Measurements from ENCODE around the gene EXOG. TPM values are rescaled to one million over a fixed set of nuclear protein-coding genes. Genes with fewer than 3 reads are reported as not detected.

Gene EXOG
- polyA plus RNA-seq, 1 experiment, result 19.3 TPM

GRCh38 chr3:38465588-38466154, 30.5 kb upstream of the EXOG start:
- Histone ChIP-seq H3K27me3 (ENCODE audit: control insufficient read depth, insufficient read depth, low read length) (no peaks in the 10 kb centered on the region), H3K4me3 (ENCODE audit: low read depth, low read length) (no peak overlapping the region), H3K9me3 (ENCODE audit: control insufficient read depth, insufficient read depth, low read length) (no peaks in the 10 kb centered on the region), H3K27ac (ENCODE audit: low read depth, low read length) (no peak overlapping the region)
- ChIA-PET POLR2A (no interaction called here), CTCF (interaction anchor here (0.7 to 1.7 kb wide), 4 partner anchors 10 to 119 kb away, joined by 4 to 10 read pairs (median 6); partner anchors contain the start of genes EXOG and XYLB)
- TF ChIP-seq CTCF (IDR thresholded peaks at IDR 0.05; ENCODE audit: low read depth, low read length), result no peak
- no peak for DNase-seq (ENCODE audit: low read depth, low spot score)

- H3K27me3 ChIP-seq (ENCODE audit: control insufficient read depth, insufficient read depth, low read length), result no peaks in the 10 kb centered on the region
- ChIA-PET CTCF (interaction anchor here (1.5 kb wide), 2 partner anchors 12 to 122 kb away, joined by 5 to 6 read pairs; partner anchors contain the start of gene XYLB), POLR2A (no interaction called here)
- no peak overlapping the region for H3K4me3 ChIP-seq (ENCODE audit: low read depth, low read length)
- no peak for TF ChIP-seq CTCF (IDR thresholded peaks at IDR 0.05; ENCODE audit: low read depth, low read length)
- no peaks in the 10 kb centered on the region for H3K9me3 ChIP-seq (ENCODE audit: control insufficient read depth, insufficient read depth, low read length)
- no peak overlapping the region for H3K27ac ChIP-seq (ENCODE audit: low read depth, low read length)
- no peak for DNase-seq (ENCODE audit: low read depth, low spot score)
Observed at GRCh38 chr3:38468765-38469164, 27.4 kb upstream of the EXOG start.

- ChIA-PET POLR2A (no interaction called here), CTCF (interaction anchor here (0.6 to 1.5 kb wide), 3 partner anchors 51 to 336 kb away, joined by 3 to 6 read pairs (median 3); partner anchors contain the start of gene XYLB)
- Histone ChIP-seq H3K27ac (ENCODE audit: low read depth, low read length) (no peak overlapping the region), H3K27me3 (ENCODE audit: control insufficient read depth, insufficient read depth, low read length) (no peaks in the 10 kb centered on the region), H3K9me3 (ENCODE audit: control insufficient read depth, insufficient read depth, low read length) (no peaks in the 10 kb centered on the region), H3K4me3 (ENCODE audit: low read depth, low read length) (no peak overlapping the region)
- DNase-seq (ENCODE audit: low read depth, low spot score), result no peak
- no peak for TF ChIP-seq CTCF (IDR thresholded peaks at IDR 0.05; ENCODE audit: low read depth, low read length)
Observed at GRCh38 chr3:38469852-38470251, 26.3 kb upstream of the EXOG start.

GRCh38 chr3:38471260-38471857, 24.8 kb upstream of the EXOG start:
- ChIA-PET POLR2A (no interaction called here), CTCF (interaction anchor here (1.8 kb wide), 1 partner anchor 9 kb away, joined by 12 read pairs; no protein-coding TSS in a partner anchor)
- DNase-seq (ENCODE audit: low read depth, low spot score), result no peak
- Histone ChIP-seq H3K4me3 (ENCODE audit: low read depth, low read length) (no peak overlapping the region), H3K27ac (ENCODE audit: low read depth, low read length) (no peak overlapping the region), H3K27me3 (ENCODE audit: control insufficient read depth, insufficient read depth, low read length) (no peaks in the 10 kb centered on the region), H3K9me3 (ENCODE audit: control insufficient read depth, insufficient read depth, low read length) (no peaks in the 10 kb centered on the region)
- TF ChIP-seq CTCF (IDR thresholded peaks at IDR 0.05; ENCODE audit: low read depth, low read length), result no peak

GRCh38 chr3:38472342-38472741, 23.8 kb upstream of the EXOG start:
- POLR2A ChIA-PET, result no interaction called here
- Histone ChIP-seq H3K9me3 (ENCODE audit: control insufficient read depth, insufficient read depth, low read length) (no peaks in the 10 kb centered on the region), H3K27me3 (ENCODE audit: control insufficient read depth, insufficient read depth, low read length) (no peaks in the 10 kb centered on the region), H3K27ac (ENCODE audit: low read depth, low read length) (no peak overlapping the region), H3K4me3 (ENCODE audit: low read depth, low read length) (no peak overlapping the region)
- DNase-seq (ENCODE audit: low read depth, low spot score), result no peak
- CTCF ChIA-PET, result no interaction called here
- TF ChIP-seq CTCF (IDR thresholded peaks at IDR 0.05; ENCODE audit: low read depth, low read length), result no peak

All from AG04450 (cell line).